HUDEP-2 (cell line): ENCODE data around the gene SULT1E1.
A peak's percentile ranks its signal among the peaks of the same experiment; 100 is the strongest.
"Not testable (repeated sequence)": the region's sequence is repeated elsewhere in the genome, so short reads cannot be mapped to it uniquely, and the experiment has no call there.

Experiments used
- DNase-seq, 76 experiments: peaks; one replicate each; lab custom pipeline; 2025; ENCODE audit not compliant: unreplicated experiment in 76 of 76; lab: John Stamatoyannopoulos, UW

SULT1E1 gene

GRCh38 chr4:69848028-69848427 is 11.9 kb downstream of the SULT1E1 start:
- DNase-seq, result no peak

GRCh38 chr4:69843932-69844331 is 16.0 kb downstream of the SULT1E1 start:
- no peak for DNase-seq

GRCh38 chr4:69843301-69843700 is 16.6 kb downstream of the SULT1E1 start:
- no peak for DNase-seq

- DNase-seq, result no peak
These were observed 21.0 kb downstream of the SULT1E1 start for GRCh38 chr4:69838977-69839376.

GRCh38 chr4:69836287-69836686 is 23.7 kb downstream of the SULT1E1 start:
- DNase-seq, result no peak

- no peak for DNase-seq
These were observed 24.2 kb downstream of the SULT1E1 start for GRCh38 chr4:69835766-69836165.

GRCh38 chr4:69833251-69833650 is 26.7 kb downstream of the SULT1E1 start:
- no peak for DNase-seq

GRCh38 chr4:69832326-69833030 is 27.5 kb downstream of the SULT1E1 start:
- DNase-seq, result peak in 53 of 76 experiments; percentile 3 to 78 (median 41)

GRCh38 chr4:69831646-69832325 is 28.2 kb downstream of the SULT1E1 start:
- DNase-seq, result no peak

GRCh38 chr4:69831270-69831627 is 28.7 kb downstream of the SULT1E1 start:
- no peak for DNase-seq

- DNase-seq, result peak in 7 of 76 experiments; percentile 3 to 20 (median 6)
These were observed 29.2 kb downstream of the SULT1E1 start for GRCh38 chr4:69830560-69831269.

- DNase-seq, result no peak
These were observed 29.8 kb downstream of the SULT1E1 start for GRCh38 chr4:69830192-69830559.

- DNase-seq, result no peak
These were observed 30.3 kb downstream of the SULT1E1 start for GRCh38 chr4:69829678-69830077.

GRCh38 chr4:69828828-69829227 is 31.1 kb downstream of the SULT1E1 start:
- no peak for DNase-seq

- DNase-seq, result not testable (repeated sequence)
These were observed 34.9 kb downstream of the SULT1E1 start for GRCh38 chr4:69825056-69825455.

- DNase-seq, result peak in 31 of 76 experiments; percentile 1 to 48 (median 9)
These were observed 36.3 kb downstream of the SULT1E1 start for GRCh38 chr4:69823481-69824186.

- DNase-seq, result no peak
These were observed 36.9 kb downstream of the SULT1E1 start for GRCh38 chr4:69823048-69823447.

- DNase-seq, result no peak
These were observed 37.7 kb downstream of the SULT1E1 start for GRCh38 chr4:69822198-69822597.

GRCh38 chr4:69818060-69818639 is 41.8 kb downstream of the SULT1E1 start:
- no peak for DNase-seq

GRCh38 chr4:69816236-69816635 is 43.7 kb downstream of the SULT1E1 start:
- no peak for DNase-seq

- no peak for DNase-seq
These were observed 46.3 kb downstream of the SULT1E1 start for GRCh38 chr4:69813628-69814027.
